Large intestine (tissue), 3 donors: ENCODE measurements around the gene TNNI3. TPM values are rescaled to one million over a fixed set of nuclear protein-coding genes. Genes with fewer than 3 reads are reported as not detected.

Experiments used
- DNase-seq, 2 donors: peaks; one replicate each; pipeline versions ENCODE4 v3.0.0 to v3.0.0-alpha.2; 2013
- H3K27ac ChIP-seq: one replicate; pipeline ENCODE4 v1.5.1; 2013; ENCODE audit warnings: low read length
- H3K27me3 ChIP-seq: 2 replicates; pipeline ENCODE4 v1.6.1; 2013; ENCODE audit warnings: low read length; ENCODE audit not compliant: control insufficient read depth, insufficient read depth
- H3K36me3 ChIP-seq: 2 replicates; pipeline ENCODE4 v1.6.1; 2013; ENCODE audit warnings: low read length; ENCODE audit not compliant: control insufficient read depth, insufficient read depth
- H3K4me1 ChIP-seq: one replicate; pipeline ENCODE4 v1.6.1; 2013; ENCODE audit warnings: low read length; ENCODE audit not compliant: control insufficient read depth, insufficient read depth
- H3K4me3 ChIP-seq: one replicate; pipeline ENCODE4 v1.5.1; 2013; ENCODE audit warnings: low read length
- H3K9me3 ChIP-seq: one replicate; pipeline ENCODE4 v1.6.1; 2013; ENCODE audit warnings: mild to moderate bottlenecking, low read depth, low read length, moderate library complexity; ENCODE audit not compliant: control insufficient read depth
- WGBS: methylation state at CpG from one replicate; pipeline ENCODE4 v1.1.5; 2013; ENCODE audit warnings: low lambda C conversion rate; ENCODE audit not compliant: insufficient coverage; 5-methylcytosine and 5-hydroxymethylcytosine counted together
- polyA plus RNA-seq: library from polyadenylated mRNA; unstranded; fragments of 120-200 nt; gene quantifications from one replicate; pipeline ENCODE4 v1.2.1, GENCODE V29; 2013

TNNI3 gene
- polyA plus RNA-seq, 1 donor = 0.88 TPM

DNA sequence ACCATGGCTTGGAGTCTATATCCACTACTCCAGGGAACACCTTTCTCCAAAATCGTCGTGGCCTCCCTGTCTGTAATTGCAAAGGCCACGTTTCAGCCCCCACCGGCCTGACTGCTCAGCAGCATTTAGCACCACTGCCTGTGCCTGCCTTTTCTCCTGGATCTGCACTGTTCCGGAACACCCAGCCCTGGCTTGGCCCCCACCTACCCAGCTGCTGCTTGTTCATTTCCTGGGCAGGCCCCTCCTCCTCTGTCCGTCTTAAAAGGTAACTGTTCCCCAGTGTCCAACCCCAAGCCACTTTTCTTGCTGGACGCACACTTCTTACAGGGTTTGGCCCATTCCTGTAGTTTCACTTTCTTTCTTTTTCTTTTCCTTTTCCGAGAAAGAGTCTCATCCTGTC is 31.1 kb upstream of the TNNI3 start:
- DNase-seq = no peak
- Histone ChIP-seq H3K27me3 (no peaks in the 10 kb centered on the region), H3K4me1 (no peaks in the 10 kb centered on the region), H3K36me3 (peaks cover 11% of the 10 kb centered on the region), H3K9me3 (no peaks in the 10 kb centered on the region), H3K4me3 (no peak overlapping the region), H3K27ac (no peak overlapping the region)
- 93% methylated on average over 3 of the region's 8 CpGs for WGBS

- Histone ChIP-seq H3K9me3 (no peaks in the 10 kb centered on the region), H3K27me3 (peaks cover 3% of the 10 kb centered on the region), H3K36me3 (peaks cover 10% of the 10 kb centered on the region), H3K27ac (no peak overlapping the region), H3K4me3 (no peak overlapping the region), H3K4me1 (no peaks in the 10 kb centered on the region)
- DNase-seq = no peak
- no CpG with 5 or more reads among the region's 12 CpGs for WGBS
These were observed 28.5 kb upstream of the TNNI3 start for GRCh38 chr19:55186080-55186479.

DNA sequence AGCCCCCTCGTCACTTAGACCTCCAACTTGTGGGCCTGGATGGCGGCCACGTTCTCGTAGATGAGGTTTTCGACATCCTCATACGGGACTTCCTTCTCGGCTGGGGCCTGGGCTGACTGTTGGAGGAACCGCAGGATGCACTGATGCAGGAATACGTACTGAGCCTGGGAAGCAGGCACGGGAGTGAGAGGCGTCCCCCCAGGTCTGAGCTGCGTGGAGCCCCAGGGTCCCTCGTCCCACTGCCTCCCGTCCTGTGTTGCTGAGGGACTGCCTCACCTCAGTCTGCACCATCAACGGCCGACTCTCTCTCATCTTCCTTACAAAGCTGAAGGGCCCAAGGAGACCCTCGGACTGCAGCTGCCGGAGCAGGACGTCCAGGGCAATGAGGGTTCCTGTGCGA is 24.2 kb upstream of the TNNI3 start:
- DNase-seq = no peak
- Histone ChIP-seq H3K27ac (no peak overlapping the region), H3K9me3 (peaks cover 10% of the 10 kb centered on the region), H3K4me3 (no peak overlapping the region), H3K27me3 (peaks cover 45% of the 10 kb centered on the region), H3K36me3 (peaks cover 11% of the 10 kb centered on the region), H3K4me1 (peaks cover 12% of the 10 kb centered on the region)
- WGBS = no CpG with 5 or more reads among the region's 20 CpGs

DNA sequence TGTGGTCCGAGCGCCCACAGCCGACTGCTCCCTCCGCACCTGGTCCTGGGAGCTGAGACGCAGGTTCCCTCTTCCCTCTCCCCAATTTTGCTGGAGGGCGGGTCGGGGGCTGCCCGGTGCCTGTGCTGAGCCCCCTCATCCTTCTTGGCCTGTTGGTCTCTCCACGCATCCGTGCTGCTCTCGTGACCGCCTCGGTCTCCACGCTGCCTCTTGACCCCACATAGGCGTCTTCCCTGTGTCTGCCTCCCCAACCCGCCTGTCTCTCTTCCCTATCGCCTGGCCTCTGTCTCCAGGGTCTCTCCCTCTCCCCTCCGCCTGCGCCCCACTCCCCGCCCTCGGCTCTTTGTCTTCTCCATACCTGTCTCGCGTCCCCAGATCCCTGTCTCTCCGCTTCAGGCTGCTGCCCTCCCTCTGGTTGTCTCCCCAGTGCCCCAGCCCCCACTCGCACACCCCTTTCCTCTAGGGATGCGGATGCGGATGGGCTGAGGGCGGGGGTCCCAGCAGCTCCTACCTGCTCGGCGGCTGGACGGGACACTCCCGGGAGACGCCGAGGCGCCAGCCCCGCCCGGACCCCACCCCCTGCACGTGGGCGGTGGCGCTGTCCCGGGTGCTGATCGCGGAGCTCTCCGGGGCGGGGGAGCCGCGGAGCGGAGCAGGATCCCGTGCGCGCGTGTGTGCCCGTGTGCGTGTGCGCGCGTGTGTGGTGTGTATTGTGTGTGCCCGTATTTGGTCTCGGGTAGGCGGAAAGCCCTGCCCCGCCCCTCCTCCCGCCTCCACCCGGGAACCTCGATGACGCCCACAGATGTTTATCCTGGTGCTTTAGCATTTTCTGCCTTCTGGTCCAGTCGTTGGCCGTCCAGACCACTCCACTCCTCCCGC is 22.3 kb upstream of the TNNI3 start, which contains the start of gene SYT5:
Gene SYT5, minus strand, starts transcription at position 684 of the 879 bp plus-strand sequence. CDS start 1,248 bp downstream, outside the sequence.
- peak within 1 kb of the TSS; percentile 28 for H3K27ac ChIP-seq

GRCh38 chr19:55178781-55179599 is 21.5 kb upstream of the TNNI3 start:
- peak; percentile 66 to 74 for DNase-seq
- H3K9me3 ChIP-seq = peaks cover 14% of the 10 kb centered on the region
- WGBS = no CpG with 5 or more reads among the region's 61 CpGs
- H3K4me1 ChIP-seq = peaks cover 12% of the 10 kb centered on the region
- H3K4me3 ChIP-seq = peak overlapping the region; percentile 30
- peak overlapping the region; percentile 28 for H3K27ac ChIP-seq
- peaks cover 9% of the 10 kb centered on the region for H3K36me3 ChIP-seq
- peaks cover 72% of the 10 kb centered on the region for H3K27me3 ChIP-seq

More for the DNA sequence above, 22.3 kb upstream of the TNNI3 start, which contains the start of gene SYT5:
- H3K36me3 ChIP-seq = peaks cover 9% of the 10 kb centered on the region
- H3K27me3 ChIP-seq = peaks cover 64% of the 10 kb centered on the region
- DNase-seq = peak in 1 of 2 donors; percentile 50
- WGBS = 20% methylated on average over 1 of the region's 68 CpGs
- peaks cover 12% of the 10 kb centered on the region for H3K4me1 ChIP-seq
- peaks cover 14% of the 10 kb centered on the region for H3K9me3 ChIP-seq
- peak within 1 kb of the TSS; percentile 30 for H3K4me3 ChIP-seq

DNA sequence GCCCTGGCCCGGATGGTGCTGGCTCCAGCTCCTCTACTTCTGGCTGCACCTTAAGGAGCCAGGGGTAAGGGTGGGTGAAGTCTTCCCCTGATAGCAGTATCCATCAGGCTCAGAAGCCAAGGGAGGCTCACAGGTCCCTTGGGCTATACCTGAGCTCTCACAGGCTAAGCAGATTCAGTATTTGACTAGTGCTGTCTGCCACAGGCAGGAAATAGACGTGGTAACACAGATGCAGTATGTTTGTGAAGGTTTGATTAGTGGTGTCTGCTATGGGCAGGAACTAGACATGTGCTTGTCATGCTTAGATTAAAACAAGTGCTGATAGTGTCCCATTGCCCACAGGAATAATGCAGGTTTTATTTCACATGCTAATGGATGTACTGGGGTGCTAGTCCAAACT is 18.5 kb upstream of the TNNI3 start:
- Histone ChIP-seq H3K27me3 (peaks cover 96% of the 10 kb centered on the region), H3K4me3 (no peak overlapping the region)
- no CpG with 5 or more reads among the region's 2 CpGs for WGBS

DNA sequence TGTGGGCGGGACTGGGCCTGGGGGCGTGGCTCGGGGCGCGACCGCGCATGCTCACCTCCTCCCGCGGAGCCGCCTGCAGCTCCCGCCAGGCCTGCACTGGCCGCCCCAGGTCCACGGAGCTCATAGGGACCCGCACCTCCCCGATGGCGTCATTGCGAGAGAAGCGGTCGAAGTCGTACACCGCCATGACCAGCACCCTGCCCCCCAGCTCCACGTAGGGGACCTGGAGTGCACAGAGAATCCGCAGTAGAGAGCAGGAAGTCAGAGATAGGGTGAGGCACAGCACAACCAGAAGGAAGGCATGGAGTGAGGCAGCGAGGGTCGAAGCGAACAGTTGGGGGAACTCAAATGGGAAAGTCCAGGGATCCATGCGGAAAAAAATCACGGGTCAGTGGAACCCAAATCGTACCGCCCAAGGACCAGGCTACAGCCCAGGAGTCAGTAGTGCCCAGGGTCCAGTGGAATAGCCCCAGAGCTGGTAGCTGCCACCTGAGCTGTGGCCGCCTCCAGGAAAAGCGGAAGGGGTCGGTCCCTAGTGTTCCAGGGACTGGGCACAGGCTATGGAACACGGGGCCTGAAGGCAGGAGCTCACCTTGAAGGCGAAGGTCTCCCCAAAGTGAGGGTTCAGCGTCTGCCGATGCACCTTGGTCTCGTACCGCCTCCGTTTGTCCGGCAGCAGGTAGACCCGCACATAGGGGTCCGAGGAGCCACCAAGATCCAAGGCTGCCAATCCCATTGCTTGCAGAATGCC is 17.8 kb upstream of the TNNI3 start:
- no peak overlapping the region for H3K27ac ChIP-seq
- WGBS = 80% methylated on average over 2 of the region's 43 CpGs
- peaks cover 16% of the 10 kb centered on the region for H3K9me3 ChIP-seq
- peaks cover 12% of the 10 kb centered on the region for H3K4me1 ChIP-seq
- no peak for DNase-seq
- H3K36me3 ChIP-seq = no peaks in the 10 kb centered on the region
- H3K27me3 ChIP-seq = peaks cover 96% of the 10 kb centered on the region
- no peak overlapping the region for H3K4me3 ChIP-seq

More for the DNA sequence above, 18.5 kb upstream of the TNNI3 start:
- Histone ChIP-seq H3K9me3 (peaks cover 16% of the 10 kb centered on the region), H3K27ac (no peak overlapping the region), H3K4me1 (peaks cover 12% of the 10 kb centered on the region), H3K36me3 (peaks cover under 1% of the 10 kb centered on the region)
- DNase-seq = no peak

- Histone ChIP-seq H3K27ac (no peak overlapping the region), H3K27me3 (peaks cover 96% of the 10 kb centered on the region), H3K36me3 (no peaks in the 10 kb centered on the region), H3K9me3 (peaks cover 14% of the 10 kb centered on the region), H3K4me3 (no peak overlapping the region), H3K4me1 (peaks cover 8% of the 10 kb centered on the region)
- no peak for DNase-seq
- no CpG with 5 or more reads among the region's 21 CpGs for WGBS
These were observed 17.0 kb upstream of the TNNI3 start for GRCh38 chr19:55174425-55175116.

GRCh38 chr19:55173714-55174409 is 16.3 kb upstream of the TNNI3 start:
- peaks cover 2% of the 10 kb centered on the region for H3K4me1 ChIP-seq
- peaks cover 8% of the 10 kb centered on the region for H3K9me3 ChIP-seq
- H3K36me3 ChIP-seq = no peaks in the 10 kb centered on the region
- peak in 1 of 2 donors; percentile 24 for DNase-seq
- H3K27ac ChIP-seq = no peak overlapping the region
- H3K27me3 ChIP-seq = peaks cover 96% of the 10 kb centered on the region
- no CpG with 5 or more reads among the region's 37 CpGs for WGBS
- H3K4me3 ChIP-seq = peak overlapping the region; percentile 1
